HepG2 (cell line): Measurements from ENCODE around the gene TMEM167B. TPM values are rescaled to one million over a fixed set of nuclear protein-coding genes. Genes with fewer than 3 reads are reported as not detected.

ENCODE experiments used
- KDM4B ChIP-seq: sonication (generic); formaldehyde crosslinking; IDR thresholded peaks from 2 replicates; pipeline ENCODE4 v1.4.0; 2020; ENCODE audit warnings: missing genetic modification reagents
- KLF6 ChIP-seq: IDR thresholded peaks from 2 replicates; pipeline ENCODE4 v1.8.0; 2016; ENCODE audit warnings: missing biosample characterization, missing genetic modification reagents
- PAX8 ChIP-seq: sonication (generic); formaldehyde crosslinking; IDR thresholded peaks from 2 replicates; pipeline ENCODE4 v1.8.0; 2022; ENCODE audit warnings: mild to moderate bottlenecking, missing genetic modification reagents, borderline replicate concordance
- ZNF296 ChIP-seq: sonication (generic); formaldehyde crosslinking; conservative IDR thresholded peaks from 2 replicates; pipeline ENCODE4 v1.5.0; 2020; ENCODE audit warnings: mild to moderate bottlenecking, missing genetic modification reagents
- ZNF709 ChIP-seq: sonication (generic); formaldehyde crosslinking; IDR thresholded peaks from 2 replicates; pipeline ENCODE4 v1.5.0; 2020; ENCODE audit warnings: mild to moderate bottlenecking, missing genetic modification reagents
- ZNF780A ChIP-seq: sonication (generic); formaldehyde crosslinking; IDR thresholded peaks from 2 replicates; pipeline ENCODE4 v1.8.0; 2022; ENCODE audit warnings: mild to moderate bottlenecking, missing genetic modification reagents, moderate library complexity
- polyA plus RNA-seq, 8 experiments: library from polyadenylated mRNA; depleted of rRNA in 3 of 8; stranded (reverse) in 7 of 8; unstranded in 1 of 8; fragments of >200 nt; fragmentation: Illumina TruSeq in 4 of 8; extraction: Trizol in 4 of 8; gene quantifications; 2 replicates each; pipeline versions ENCODE4 v1.2.1 to v1.2.3, GENCODE V29; 2011 to 2016; ENCODE audit warnings: low read depth in 4 of 8, missing spikeins in 1 of 8, mixed read lengths in 1 of 8; ENCODE audit not compliant: insufficient read depth in 1 of 8
- total RNA-seq, 5 experiments: library from RNA; depleted of rRNA; stranded (reverse); fragments of >200 nt; fragmentation: Illumina TruSeq; extraction: Trizol; gene quantifications; 2 replicates each; pipeline ENCODE4 v1.2.3, GENCODE V29; 2016; ENCODE audit warnings: low read depth in 1 of 5
- TF ChIP-seq, protein P1 (sequence below): sonication (generic); formaldehyde crosslinking; IDR thresholded peaks from 2 replicates; pipeline ENCODE4 v1.9.0; 2022; ENCODE audit warnings: missing genetic modification reagents, mild to moderate bottlenecking, borderline replicate concordance
- TF ChIP-seq, protein P2 (sequence below): sonication (generic); formaldehyde crosslinking; IDR thresholded peaks from 2 replicates; pipeline ENCODE4 v1.4.0; 2020; ENCODE audit warnings: mild to moderate bottlenecking, missing genetic modification reagents
- TF ChIP-seq, protein P3 (sequence below): sonication (generic); formaldehyde crosslinking; IDR thresholded peaks from 2 replicates; pipeline ENCODE4 v1.5.1; 2020; ENCODE audit warnings: mild to moderate bottlenecking, missing genetic modification reagents, moderate library complexity
- TF ChIP-seq, protein P4 (sequence below): IDR thresholded peaks from 2 replicates; pipeline ENCODE4 v1.6.1; 2016; ENCODE audit warnings: missing biosample characterization, missing genetic modification reagents, low read depth
- TF ChIP-seq, protein P5 (sequence below): sonication (generic); formaldehyde crosslinking; IDR thresholded peaks from 2 replicates; pipeline ENCODE4 v1.5.0; 2020; ENCODE audit warnings: mild to moderate bottlenecking, missing genetic modification reagents, borderline replicate concordance

The TMEM167B gene
- total and polyA plus RNA-seq, 2 of the 13 experiments (the other 11 are each of a cell fraction or from before 2014, with no cell fraction given), result 9.5 to 22.4 TPM

DNA sequence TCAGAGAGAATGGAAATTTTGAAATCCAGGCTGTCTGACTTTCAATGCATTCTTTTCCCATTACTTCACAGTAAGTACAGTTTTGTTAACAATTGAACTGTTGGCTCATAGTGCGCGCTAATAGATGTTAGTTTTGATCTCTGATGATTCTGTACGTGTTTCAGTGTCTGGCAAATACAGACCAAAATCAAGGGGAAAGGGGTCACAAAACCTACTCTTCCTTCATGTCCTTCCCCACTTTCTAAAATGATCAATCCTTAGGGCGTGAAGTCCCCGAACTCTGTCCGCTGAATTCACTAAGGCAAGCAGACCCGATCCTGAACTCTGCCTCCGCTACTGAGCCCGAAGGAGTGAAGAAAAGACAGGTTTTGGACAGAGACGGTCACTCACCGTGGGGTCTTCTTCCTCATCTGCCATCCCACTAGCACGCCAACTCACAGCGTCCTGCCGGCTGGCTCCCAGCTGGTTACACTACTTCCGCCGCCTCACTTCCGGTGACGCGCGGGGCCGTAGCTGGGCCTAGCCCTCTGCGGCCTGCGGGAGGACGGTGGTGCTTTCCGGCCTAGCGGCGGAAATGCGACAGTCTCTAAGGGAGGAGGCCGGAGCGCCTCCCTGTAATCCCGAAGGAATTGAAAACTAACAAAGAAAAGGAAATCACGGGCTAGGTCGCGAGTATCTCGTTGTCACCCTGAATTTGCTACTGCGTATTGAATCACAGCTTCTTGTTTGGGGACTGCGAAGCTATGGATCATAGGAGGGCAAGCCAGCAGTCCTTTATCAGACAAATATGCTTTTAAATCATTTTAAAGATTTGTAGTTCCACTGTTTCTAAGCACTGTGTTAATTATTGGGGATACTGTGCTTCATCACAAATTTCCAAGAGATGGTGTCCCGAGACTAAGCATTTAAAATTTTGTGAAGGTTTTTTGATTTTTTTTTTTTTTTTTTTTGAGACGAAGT, 14.8 kb upstream of the TMEM167B start, which contains the start of gene TAF13 (continued):
- TF ChIP-seq ZNF709 (CRISPR knock-in tag) (no peak), ZNF296 (CRISPR knock-in tag) (no peak), KLF6 (CRISPR knock-in tag) (peak; percentile 71), PAX8 (no peak), ZNF780A (no peak), KDM4B (peak; percentile 94; the same call in 1 of the 2 replicates)
- TF ChIP-seq, protein P1, sequence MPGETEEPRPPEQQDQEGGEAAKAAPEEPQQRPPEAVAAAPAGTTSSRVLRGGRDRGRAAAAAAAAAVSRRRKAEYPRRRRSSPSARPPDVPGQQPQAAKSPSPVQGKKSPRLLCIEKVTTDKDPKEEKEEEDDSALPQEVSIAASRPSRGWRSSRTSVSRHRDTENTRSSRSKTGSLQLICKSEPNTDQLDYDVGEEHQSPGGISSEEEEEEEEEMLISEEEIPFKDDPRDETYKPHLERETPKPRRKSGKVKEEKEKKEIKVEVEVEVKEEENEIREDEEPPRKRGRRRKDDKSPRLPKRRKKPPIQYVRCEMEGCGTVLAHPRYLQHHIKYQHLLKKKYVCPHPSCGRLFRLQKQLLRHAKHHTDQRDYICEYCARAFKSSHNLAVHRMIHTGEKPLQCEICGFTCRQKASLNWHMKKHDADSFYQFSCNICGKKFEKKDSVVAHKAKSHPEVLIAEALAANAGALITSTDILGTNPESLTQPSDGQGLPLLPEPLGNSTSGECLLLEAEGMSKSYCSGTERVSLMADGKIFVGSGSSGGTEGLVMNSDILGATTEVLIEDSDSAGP, result peak; percentile 81; the same call in 1 of the 2 replicates
- TF ChIP-seq, protein P2, sequence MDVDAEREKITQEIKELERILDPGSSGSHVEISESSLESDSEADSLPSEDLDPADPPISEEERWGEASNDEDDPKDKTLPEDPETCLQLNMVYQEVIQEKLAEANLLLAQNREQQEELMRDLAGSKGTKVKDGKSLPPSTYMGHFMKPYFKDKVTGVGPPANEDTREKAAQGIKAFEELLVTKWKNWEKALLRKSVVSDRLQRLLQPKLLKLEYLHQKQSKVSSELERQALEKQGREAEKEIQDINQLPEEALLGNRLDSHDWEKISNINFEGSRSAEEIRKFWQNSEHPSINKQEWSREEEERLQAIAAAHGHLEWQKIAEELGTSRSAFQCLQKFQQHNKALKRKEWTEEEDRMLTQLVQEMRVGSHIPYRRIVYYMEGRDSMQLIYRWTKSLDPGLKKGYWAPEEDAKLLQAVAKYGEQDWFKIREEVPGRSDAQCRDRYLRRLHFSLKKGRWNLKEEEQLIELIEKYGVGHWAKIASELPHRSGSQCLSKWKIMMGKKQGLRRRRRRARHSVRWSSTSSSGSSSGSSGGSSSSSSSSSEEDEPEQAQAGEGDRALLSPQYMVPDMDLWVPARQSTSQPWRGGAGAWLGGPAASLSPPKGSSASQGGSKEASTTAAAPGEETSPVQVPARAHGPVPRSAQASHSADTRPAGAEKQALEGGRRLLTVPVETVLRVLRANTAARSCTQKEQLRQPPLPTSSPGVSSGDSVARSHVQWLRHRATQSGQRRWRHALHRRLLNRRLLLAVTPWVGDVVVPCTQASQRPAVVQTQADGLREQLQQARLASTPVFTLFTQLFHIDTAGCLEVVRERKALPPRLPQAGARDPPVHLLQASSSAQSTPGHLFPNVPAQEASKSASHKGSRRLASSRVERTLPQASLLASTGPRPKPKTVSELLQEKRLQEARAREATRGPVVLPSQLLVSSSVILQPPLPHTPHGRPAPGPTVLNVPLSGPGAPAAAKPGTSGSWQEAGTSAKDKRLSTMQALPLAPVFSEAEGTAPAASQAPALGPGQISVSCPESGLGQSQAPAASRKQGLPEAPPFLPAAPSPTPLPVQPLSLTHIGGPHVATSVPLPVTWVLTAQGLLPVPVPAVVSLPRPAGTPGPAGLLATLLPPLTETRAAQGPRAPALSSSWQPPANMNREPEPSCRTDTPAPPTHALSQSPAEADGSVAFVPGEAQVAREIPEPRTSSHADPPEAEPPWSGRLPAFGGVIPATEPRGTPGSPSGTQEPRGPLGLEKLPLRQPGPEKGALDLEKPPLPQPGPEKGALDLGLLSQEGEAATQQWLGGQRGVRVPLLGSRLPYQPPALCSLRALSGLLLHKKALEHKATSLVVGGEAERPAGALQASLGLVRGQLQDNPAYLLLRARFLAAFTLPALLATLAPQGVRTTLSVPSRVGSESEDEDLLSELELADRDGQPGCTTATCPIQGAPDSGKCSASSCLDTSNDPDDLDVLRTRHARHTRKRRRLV (CRISPR knock-in tag), result no peak
- TF ChIP-seq, protein P3, sequence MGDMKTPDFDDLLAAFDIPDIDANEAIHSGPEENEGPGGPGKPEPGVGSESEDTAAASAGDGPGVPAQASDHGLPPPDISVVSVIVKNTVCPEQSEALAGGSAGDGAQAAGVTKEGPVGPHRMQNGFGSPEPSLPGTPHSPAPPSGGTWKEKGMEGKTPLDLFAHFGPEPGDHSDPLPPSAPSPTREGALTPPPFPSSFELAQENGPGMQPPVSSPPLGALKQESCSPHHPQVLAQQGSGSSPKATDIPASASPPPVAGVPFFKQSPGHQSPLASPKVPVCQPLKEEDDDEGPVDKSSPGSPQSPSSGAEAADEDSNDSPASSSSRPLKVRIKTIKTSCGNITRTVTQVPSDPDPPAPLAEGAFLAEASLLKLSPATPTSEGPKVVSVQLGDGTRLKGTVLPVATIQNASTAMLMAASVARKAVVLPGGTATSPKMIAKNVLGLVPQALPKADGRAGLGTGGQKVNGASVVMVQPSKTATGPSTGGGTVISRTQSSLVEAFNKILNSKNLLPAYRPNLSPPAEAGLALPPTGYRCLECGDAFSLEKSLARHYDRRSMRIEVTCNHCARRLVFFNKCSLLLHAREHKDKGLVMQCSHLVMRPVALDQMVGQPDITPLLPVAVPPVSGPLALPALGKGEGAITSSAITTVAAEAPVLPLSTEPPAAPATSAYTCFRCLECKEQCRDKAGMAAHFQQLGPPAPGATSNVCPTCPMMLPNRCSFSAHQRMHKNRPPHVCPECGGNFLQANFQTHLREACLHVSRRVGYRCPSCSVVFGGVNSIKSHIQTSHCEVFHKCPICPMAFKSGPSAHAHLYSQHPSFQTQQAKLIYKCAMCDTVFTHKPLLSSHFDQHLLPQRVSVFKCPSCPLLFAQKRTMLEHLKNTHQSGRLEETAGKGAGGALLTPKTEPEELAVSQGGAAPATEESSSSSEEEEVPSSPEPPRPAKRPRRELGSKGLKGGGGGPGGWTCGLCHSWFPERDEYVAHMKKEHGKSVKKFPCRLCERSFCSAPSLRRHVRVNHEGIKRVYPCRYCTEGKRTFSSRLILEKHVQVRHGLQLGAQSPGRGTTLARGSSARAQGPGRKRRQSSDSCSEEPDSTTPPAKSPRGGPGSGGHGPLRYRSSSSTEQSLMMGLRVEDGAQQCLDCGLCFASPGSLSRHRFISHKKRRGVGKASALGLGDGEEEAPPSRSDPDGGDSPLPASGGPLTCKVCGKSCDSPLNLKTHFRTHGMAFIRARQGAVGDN (CRISPR knock-in tag), result peak; percentile 97
- TF ChIP-seq, protein P4, sequence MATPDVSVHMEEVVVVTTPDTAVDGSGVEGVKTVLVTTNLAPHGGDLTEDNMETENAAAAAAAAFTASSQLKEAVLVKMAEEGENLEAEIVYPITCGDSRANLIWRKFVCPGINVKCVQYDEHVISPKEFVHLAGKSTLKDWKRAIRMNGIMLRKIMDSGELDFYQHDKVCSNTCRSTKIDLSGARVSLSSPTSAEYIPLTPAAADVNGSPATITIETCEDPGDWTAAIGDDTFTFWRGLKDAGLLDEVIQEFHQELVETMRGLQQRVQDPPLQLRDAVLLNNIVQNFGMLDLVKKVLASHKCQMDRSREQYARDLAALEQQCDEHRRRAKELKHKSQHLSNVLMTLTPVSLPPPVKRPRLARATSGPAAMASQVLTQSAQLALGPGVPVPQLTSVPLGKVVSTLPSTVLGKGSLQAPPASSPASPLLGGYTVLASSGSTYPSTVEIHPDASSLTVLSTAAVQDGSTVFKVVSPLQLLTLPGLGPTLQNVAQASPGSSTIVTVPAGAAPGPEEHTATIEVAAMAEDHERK (CRISPR knock-in tag), result peak; percentile 51; the same call in 1 of the 2 replicates
- TF ChIP-seq, protein P5, sequence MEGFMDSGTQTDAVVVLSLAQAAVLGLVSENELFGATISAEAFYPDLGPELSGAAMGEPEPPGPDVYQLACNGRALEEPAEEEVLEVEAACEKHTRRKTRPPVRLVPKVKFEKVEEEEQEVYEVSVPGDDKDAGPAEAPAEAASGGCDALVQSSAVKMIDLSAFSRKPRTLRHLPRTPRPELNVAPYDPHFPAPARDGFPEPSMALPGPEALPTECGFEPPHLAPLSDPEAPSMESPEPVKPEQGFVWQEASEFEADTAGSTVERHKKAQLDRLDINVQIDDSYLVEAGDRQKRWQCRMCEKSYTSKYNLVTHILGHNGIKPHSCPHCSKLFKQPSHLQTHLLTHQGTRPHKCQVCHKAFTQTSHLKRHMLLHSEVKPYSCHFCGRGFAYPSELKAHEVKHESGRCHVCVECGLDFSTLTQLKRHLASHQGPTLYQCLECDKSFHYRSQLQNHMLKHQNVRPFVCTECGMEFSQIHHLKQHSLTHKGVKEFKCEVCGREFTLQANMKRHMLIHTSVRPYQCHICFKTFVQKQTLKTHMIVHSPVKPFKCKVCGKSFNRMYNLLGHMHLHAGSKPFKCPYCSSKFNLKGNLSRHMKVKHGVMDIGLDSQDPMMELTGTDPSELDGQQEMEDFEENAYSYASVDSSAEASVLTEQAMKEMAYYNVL, result peak; percentile 40; the same call in 1 of the 2 replicates
